Activated CD4-positive, alpha-beta T cell treated with anti-CD3 and anti-CD28 coated beads, Interleukin-2, Interleukin-4, amounts not matched to agents 100 ng/mL and 50 ng/mL, durations not matched to agents 16 hours and 8 hours (primary cell): ENCODE results near the gene CCDC40.

Source experiments
- DNase-seq: peaks from one replicate; pipeline ENCODE4 v3.0.0-alpha.2; 2020; ENCODE audit warnings: low spot score

CCDC40 gene

GRCh38 chr17:80141463-80142165, 105.2 kb downstream of the CCDC40 start:
- DNase-seq: no peak

DNA sequence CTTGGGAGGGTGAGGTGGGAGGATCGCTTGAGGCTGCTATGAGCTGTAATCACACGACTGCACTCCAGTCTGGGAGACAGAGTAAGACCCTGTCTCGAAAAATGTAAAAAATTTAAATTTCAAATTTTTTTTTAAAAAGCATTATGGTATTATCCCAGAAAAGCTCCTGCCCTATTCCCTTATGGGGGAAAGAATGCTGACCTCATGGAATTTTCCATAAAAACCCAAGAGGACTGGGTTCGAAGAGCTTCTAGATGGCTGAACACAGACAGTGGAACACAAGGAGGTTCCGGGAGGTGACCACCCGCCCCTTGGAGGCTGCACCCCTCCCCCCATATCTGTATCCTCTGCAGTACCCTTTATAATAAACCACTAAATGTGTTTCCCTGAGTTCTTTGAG, 106.5 kb downstream of the CCDC40 start:
- DNase-seq: no peak

DNA sequence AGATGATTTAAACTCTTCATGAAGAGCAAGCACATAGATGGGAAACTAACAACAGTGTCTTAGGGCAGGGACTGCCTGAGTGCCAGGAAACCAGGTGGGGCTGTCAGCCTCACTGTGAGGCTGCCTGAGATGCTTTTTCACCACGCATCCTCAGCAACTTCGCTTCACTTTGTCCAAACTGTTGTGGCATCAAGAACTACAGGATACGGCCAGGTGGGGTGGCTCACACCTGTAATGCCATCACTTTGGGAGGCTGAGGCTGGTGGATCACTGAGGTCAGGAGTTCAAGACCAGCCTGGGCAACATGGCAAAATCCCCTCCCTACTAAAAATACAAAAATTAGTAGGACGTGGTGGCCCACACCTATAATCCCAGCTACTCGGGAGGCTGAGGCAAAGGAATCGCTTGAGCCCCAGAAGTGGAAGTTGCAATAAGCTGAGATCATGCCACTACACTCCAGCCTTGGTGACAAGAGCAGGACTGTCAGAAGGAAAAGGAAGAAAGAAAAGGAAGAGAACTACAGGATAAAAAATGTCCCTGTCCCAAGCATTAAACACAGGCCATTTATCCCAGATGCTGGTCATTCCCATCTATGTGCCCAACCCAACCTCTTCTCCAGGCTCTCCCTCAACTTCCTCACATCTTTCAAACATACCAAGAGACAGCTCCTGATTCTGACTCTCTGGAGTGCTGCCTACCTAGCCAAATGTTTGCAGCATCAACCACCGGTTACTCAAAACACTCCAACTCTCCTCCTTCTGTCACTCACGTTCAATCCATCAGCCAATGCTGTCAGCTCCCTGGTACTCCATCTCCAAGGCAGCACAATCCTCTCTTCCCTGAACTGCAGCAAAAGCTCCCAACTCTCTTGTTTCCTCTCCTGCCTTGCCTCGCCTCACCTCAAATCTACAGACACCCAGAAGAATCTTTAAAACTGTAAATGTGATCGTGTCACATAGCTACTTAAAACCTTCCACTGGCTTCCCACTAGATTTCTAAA, 108.9 kb downstream of the CCDC40 start:
- DNase-seq: peak; percentile 43

DNA sequence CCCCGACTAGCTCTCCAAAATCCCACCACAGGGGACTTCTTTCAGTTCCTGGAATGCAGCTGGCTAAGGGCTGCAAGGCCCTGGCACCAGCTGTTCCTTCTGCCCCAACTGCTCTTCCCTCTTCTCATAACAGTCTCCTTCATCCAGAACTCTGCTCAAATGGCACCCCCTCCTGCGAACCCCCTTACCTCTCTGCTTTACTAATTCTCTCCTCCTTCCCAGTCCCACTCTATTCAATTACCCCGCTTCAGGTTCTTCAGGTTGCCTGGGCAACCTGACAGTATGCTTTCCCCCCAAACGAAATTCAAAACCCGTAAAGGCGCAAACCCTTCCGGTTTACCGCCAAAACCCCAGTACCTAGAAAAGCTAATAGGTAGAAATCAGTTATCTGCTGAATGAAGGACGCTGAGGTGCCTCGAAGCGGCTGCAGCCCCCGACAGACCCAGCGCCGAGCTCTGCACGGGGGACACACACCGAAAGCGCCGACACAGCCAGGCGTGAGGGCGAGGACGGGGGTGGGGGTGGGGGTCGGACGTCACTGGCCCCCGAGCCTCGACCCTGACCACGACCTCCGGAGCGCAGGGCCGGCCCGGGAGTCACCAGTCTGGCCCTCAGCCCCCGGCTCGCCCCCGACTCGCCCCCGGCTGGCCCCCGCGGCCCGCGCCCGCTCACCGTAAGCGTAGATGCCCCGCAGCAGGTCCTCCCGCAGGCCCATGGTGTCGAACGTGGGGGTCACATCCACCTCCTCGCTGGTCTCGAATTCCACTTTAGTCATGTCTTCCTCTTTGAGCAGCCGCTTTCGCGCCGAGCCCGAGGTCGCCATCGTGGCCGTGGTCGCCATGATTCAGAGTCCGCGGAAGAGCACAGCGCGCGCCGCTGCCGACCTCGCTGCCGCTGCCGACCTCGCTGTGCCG, 109.9 kb downstream of the CCDC40 start:
- DNase-seq: peak; percentile 20

DNA sequence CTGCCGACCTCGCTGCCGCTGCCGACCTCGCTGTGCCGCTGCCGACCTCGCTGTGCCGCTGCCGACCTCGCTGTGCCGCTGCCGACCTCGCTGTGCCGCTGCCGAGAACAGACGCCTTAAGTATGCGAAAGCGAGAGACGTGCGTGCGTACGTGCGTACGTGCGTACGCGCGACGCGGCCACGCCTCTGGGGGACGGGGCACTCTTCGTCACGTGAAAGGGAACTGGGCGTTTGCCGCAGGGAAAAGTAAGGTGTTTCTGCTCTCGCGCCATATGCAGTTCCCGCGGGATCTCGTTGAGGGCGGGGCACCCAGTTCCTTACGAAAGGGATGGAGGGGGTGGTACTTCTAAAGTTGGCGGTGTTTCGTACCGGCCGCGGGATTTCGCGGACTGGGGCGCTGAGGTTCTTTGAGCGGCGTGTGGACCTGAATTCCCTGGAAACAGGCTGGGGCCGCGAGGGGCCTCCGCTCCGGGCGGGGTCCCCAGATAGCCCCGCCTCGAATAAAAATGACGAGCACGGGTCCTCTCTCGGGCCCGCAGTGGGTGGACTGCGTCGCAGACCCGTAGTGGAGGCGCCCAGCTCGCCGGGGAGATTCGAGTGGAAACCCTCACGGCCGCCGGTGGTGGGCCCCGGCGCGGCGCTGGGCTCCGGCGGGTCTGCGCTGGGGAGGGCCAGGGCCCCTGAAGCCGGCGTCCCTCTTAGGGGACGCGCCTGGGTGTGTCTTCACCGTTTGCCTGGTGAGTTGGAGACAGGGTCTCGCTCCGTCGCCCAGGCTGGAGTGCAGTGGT, 110.8 kb downstream of the CCDC40 start, which contains the start of gene EIF4A3:
Gene EIF4A3 (minus strand): TSS at position 94 of the 788 bp plus-strand sequence. CDS start 167 bp downstream, outside the sequence.
- peak; percentile 99 for DNase-seq
